GM12872 (cell line): ENCODE data around the gene BCKDHA.

ENCODE experiments used
- CTCF ChIP-seq: IDR thresholded peaks from 3 replicates; pipeline ENCODE4 v1.5.1; 2011; ENCODE audit warnings: low read depth, mild to moderate bottlenecking, low read length, moderate library complexity; ENCODE audit not compliant: insufficient read depth

Gene BCKDHA

GRCh38 chr19:41363371-41363752 lies 34.3 kb upstream of the BCKDHA start:
- no peak for TF ChIP-seq CTCF

GRCh38 chr19:41363753-41364523 lies 33.7 kb upstream of the BCKDHA start, which contains the start of gene B9D2:
Gene B9D2 (minus strand): TSS chr19:41364149. CDS start chr19:41363519, 630 bp downstream.
- TF ChIP-seq CTCF, result no peak

GRCh38 chr19:41364524-41365391 lies 32.9 kb upstream of the BCKDHA start:
- TF ChIP-seq CTCF, result no peak

- TF ChIP-seq CTCF, result peak; percentile 65
Measured at GRCh38 chr19:41366089-41366488, 31.5 kb upstream of the BCKDHA start.

GRCh38 chr19:41367848-41368301 lies 29.7 kb upstream of the BCKDHA start:
- no peak for TF ChIP-seq CTCF

GRCh38 chr19:41369769-41370168 lies 27.8 kb upstream of the BCKDHA start:
- no peak for TF ChIP-seq CTCF

- no peak for TF ChIP-seq CTCF
Measured at GRCh38 chr19:41371541-41371940, 26.1 kb upstream of the BCKDHA start.
